ENCODE results near the gene DPF1. TPM values are rescaled to one million over a fixed set of nuclear protein-coding genes. Genes with fewer than 3 reads are reported as not detected.
"Not testable (repeated sequence)": the region's sequence is repeated elsewhere in the genome, so short reads cannot be mapped to it uniquely, and the experiment has no call there.

Gene DPF1
- total RNA-seq, 1 experiment from 2014 or later, result 8.3 TPM

- DNase-seq (ENCODE audit: low read depth), result no peak
Measured at GRCh38 chr19:38250821-38251563, 27.0 kb upstream of the DPF1 start.

GRCh38 chr19:38250428-38250820 is 26.4 kb upstream of the DPF1 start:
- no peak for DNase-seq (ENCODE audit: low read depth)

- DNase-seq (ENCODE audit: low read depth), result no peak
Measured at GRCh38 chr19:38248421-38248820, 24.4 kb upstream of the DPF1 start.

DNA sequence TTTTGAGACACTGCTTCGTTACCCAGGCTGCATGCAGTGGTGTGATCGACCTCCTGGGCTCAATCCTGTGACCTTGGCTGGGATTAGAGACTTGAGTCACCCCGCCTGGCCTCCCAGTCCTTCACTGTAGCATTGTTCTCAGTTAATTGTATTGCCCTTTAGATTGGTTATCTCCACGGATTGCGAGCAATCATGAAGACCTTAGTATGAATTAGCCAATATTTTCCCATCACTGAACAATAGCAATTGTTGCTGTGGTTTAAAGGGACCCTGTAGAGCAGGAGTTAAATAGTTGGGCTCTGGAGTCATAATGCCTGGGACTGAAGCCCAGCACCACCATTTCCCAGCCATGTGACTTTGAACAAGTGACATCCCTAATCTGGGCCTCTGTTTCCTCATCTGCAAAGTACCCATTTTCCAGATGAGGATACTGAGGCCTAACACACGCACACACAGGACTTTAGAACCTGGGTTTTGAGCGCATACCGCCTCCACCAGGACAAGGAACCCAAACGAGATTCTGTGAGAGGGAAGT is 23.8 kb upstream of the DPF1 start:
- no peak for DNase-seq (ENCODE audit: low read depth)

- no peak for DNase-seq (ENCODE audit: low read depth)
Measured at GRCh38 chr19:38247126-38247525, 23.1 kb upstream of the DPF1 start.

DNA sequence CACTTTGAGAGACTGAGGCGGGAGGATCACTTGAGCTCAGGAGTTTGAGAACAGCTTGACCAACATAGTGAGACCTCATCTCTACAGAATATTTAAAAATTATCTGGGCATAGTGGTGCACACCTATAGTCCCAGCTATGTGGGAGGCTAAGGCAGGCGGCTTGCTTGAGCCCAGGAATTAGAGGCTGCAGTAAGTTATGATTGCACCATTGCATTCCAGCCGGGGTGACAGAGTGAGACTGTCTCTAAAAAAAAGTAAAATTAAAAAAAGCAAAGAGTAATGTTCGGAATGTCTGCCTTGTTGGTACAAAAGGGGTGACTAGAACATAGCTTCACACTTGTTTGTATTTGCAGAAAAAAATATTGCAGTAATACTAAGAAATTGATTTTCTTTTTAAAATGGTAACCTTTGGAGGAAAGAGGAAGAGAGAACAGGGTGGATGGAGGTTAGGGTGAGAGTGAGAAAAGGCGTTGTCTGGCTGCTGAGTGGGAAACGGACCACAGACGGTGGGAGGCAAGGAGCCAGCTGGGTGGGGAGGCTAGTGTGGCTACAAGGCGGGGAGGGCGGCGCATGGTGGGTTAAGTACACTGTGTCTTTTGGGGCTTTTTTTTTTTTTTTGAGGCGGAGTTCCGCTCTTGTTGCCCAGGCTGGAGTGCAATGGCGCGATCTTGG is 21.9 kb upstream of the DPF1 start:
- DNase-seq (ENCODE audit: low read depth), result no peak

- no peak for DNase-seq (ENCODE audit: low read depth)
Measured at GRCh38 chr19:38243279-38243673, 19.3 kb upstream of the DPF1 start.

DNA sequence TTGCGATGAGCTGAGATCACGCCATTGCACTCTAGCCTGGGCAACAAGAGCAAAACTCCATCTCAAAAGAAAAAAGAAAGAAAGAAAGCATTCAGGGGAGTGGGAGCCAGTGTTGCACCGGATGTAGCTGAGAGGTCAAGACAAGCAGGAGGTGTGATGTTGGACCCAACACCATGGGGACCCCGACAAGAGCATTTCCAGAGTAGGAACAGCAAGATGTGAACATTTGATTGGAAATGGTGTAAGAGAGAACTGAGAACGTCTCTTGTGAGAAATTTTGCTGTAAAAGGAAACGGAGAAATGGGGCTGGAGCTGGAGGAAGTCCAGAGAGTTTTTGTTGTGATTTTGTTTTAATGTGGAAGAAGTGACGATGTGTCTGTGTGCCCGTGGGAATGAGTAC is 15.8 kb upstream of the DPF1 start:
- DNase-seq (ENCODE audit: low read depth), result no peak

DNA sequence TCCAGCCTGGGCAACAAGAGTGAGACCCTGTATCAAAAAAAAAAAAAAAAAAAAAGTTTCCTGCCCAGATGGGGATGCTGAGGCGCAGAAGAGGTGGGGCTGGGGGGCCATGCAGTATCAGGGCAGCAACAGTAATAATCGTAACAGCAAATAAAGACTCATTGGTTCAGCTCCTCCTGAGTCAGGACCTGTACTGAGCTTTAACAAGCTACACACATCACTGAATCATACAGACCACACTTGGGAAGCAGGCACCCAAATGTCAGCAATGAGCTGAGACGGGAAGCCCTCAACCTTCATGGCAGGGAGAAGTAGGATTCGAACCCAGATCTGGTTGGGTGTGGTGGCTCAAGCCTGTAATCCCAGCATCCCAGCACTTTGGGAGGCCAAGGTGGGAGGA is 10.6 kb upstream of the DPF1 start:
- DNase-seq (ENCODE audit: low read depth), result no peak

DNA sequence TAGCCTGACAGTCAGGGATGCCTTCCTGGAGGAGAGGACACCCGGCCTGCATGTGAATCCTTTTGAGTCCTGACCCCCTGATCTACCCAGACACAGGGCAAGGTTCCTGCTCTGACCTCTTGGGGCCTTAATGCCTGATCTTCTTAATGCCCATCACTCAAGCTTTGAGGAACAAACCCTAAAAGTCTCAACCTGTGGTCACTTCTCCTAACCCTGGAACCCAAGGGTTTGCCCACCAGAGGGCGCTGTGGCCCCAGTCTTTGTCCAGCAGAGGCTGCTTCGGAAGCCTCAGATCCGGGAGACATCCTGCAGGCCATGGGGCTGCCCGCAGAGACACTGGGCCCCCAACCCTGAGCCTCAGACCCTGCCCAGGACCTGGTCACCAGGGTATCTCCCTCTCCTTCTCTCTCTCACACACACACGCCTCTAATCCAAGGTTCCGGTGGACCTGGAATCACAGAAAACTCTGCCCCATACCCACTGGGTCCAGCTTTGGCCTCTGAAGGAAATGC is 9.8 kb upstream of the DPF1 start:
- peak; percentile 63 for DNase-seq (ENCODE audit: low read depth)

DNA sequence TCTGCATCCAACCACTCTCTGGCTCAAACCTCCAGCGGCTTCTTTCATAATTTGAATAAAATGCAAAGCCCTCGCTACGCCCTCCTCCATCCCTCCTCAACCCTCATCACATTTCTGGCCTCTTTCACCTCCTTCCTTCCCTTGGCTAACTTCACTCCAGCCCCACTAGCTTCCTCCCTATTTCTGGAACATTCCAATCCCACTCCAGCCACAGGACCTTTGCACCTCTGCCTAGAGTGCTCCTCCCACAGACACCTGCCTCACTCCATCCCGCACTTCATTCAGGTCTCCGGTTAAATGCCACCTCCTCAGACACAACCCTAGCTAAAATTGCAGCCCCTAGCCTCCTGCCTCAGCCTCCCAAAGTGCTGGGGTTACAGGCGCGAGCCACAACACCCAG is 7.9 kb upstream of the DPF1 start:
- no peak for DNase-seq (ENCODE audit: low read depth)

- not testable (repeated sequence) for DNase-seq (ENCODE audit: low read depth)
Measured at GRCh38 chr19:38230506-38231133, 6.6 kb upstream of the DPF1 start.

GRCh38 chr19:38229585-38230073 is 5.6 kb upstream of the DPF1 start:
- peak; percentile 90 for DNase-seq (ENCODE audit: low read depth)

DNA sequence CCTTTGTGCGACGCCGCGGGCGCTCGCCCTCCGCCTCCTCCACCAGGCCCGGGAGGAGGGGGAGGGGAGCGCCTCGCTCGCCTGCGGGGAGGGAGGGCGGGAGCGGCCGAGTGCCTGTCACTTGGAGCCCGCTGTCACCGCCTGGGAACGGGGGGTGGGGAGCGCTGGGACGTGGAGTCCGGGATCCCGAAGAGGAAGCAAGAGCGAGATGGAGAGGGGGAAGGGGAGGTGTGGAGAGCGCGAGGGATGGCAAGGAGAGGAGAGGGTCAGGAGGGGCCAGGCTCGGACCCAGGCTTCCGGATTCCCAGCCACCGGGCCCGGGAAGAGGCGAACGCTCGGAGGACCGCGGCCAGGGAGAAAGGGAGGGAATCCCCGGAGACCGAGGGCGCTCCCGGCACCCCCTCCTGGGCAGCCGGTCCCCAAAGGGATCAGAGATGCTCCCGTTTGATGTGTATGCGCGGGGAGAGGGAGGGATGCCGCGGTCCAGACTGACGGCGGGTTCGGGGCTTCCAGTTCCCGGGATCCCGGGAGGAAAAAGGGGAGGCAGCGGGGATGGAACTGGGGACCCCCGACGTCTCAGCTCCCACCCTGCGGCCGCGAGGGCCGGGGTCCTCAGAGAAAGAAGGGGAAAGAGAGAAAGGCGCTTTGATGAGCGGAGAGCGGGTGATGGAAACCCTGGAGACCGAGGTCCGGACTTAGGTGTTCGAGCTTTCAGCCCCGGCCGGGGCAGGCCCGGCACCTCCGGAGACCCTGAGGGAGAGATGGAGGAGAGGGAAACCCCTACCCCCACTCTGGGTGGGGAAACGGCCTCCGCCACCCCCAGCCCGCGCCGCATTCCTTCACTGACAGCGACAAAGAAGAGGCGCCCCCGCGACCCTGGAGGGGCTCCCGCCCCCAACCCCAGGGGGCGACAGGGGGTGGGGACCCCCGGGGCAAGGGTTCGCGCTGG is 4.7 kb upstream of the DPF1 start:
- DNase-seq (ENCODE audit: low read depth), result peak; percentile 31

- no peak for DNase-seq (ENCODE audit: low read depth)
Measured at GRCh38 chr19:38228005-38228377, 4.0 kb upstream of the DPF1 start.

GRCh38 chr19:38227287-38228004 is 3.4 kb upstream of the DPF1 start:
- no peak for DNase-seq (ENCODE audit: low read depth)

DNA sequence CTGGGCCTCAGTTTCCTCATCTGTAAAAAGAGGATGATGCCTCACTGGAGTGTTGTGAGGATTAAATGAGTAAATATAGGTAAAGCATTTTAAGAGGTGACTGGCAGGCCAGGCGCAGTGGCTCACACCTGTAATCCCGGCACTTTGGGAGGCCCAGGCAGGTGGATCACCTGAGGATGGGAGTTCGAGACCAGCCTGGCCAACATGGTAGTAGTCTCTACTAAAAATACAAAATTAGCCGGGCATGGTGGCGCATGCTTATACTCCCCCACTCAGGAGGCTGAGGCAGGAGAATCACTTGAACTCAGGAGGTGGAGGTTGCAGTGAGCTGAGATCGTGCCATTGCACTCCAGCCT is 819 bp upstream of the DPF1 start:
- not testable (repeated sequence) for DNase-seq (ENCODE audit: low read depth)

DNA sequence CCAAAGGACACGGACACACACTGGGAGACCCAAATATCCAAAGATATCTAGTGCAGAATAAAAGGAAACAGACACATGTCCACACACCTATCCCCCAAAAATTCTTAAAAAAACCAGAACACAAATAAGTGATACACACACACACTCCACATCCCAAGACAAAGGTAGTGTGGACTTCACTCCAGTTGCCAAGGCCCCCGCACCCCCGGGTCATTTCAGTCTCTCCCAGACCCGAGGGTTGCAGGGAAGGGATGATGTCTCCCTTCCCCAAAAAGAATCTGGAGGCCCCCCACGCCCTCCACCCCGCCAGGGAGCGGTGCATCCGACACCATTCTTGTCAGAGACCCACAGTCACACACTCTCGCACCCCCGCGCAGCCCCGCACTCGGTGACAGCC is 407 bp downstream of the DPF1 start:
- DNase-seq (ENCODE audit: low read depth), result no peak

GRCh38 chr19:38223119-38223523 is 901 bp downstream of the DPF1 start:
- DNase-seq (ENCODE audit: low read depth), result no peak

GRCh38 chr19:38221919-38222830 is 1.8 kb downstream of the DPF1 start:
- DNase-seq (ENCODE audit: low read depth), result no peak

Measured in M059J (cell line).